SKM-1 treated with dmso at 0.1 percent for 144 hours (cell line): ENCODE data around the gene SLC23A1.
"Not testable (repeated sequence)": the region's sequence is repeated elsewhere in the genome, so short reads cannot be mapped to it uniquely, and the experiment has no call there.

ENCODE experiments used
- DNase-seq: peaks from one replicate; lab custom pipeline; 2025; ENCODE audit not compliant: unreplicated experiment; lab: John Stamatoyannopoulos, UW

The SLC23A1 gene

GRCh38 chr5:139374909-139375308 lies 8.2 kb downstream of the SLC23A1 start:
- DNase-seq: no peak

- DNase-seq: no peak
These were observed 11.3 kb downstream of the SLC23A1 start for GRCh38 chr5:139371482-139372435.

- DNase-seq: no peak
These were observed 13.9 kb downstream of the SLC23A1 start for GRCh38 chr5:139369181-139369580.

GRCh38 chr5:139368613-139369012 lies 14.5 kb downstream of the SLC23A1 start:
- DNase-seq: no peak

- DNase-seq: no peak
These were observed 18.6 kb downstream of the SLC23A1 start for GRCh38 chr5:139364466-139364865.

- no peak for DNase-seq
These were observed 19.2 kb downstream of the SLC23A1 start for GRCh38 chr5:139363937-139364336.

GRCh38 chr5:139361835-139362429 lies 21.2 kb downstream of the SLC23A1 start:
- no peak for DNase-seq

GRCh38 chr5:139360384-139360783 lies 22.7 kb downstream of the SLC23A1 start:
- DNase-seq: no peak

- DNase-seq: no peak
These were observed 25.0 kb downstream of the SLC23A1 start for GRCh38 chr5:139358064-139358463.

GRCh38 chr5:139355900-139356299 lies 27.2 kb downstream of the SLC23A1 start:
- DNase-seq: not testable (repeated sequence)

GRCh38 chr5:139354186-139354585 lies 28.9 kb downstream of the SLC23A1 start:
- DNase-seq: no peak

GRCh38 chr5:139347863-139348262 lies 35.2 kb downstream of the SLC23A1 start:
- DNase-seq: not testable (repeated sequence)

- not testable (repeated sequence) for DNase-seq
These were observed 37.7 kb downstream of the SLC23A1 start for GRCh38 chr5:139345442-139345841.

GRCh38 chr5:139344177-139344576 lies 38.9 kb downstream of the SLC23A1 start:
- no peak for DNase-seq

- no peak for DNase-seq
These were observed 39.6 kb downstream of the SLC23A1 start for GRCh38 chr5:139343476-139343875.

- no peak for DNase-seq
These were observed 40.7 kb downstream of the SLC23A1 start for GRCh38 chr5:139342423-139342723.

- peak; percentile 94 for DNase-seq
These were observed 41.2 kb downstream of the SLC23A1 start, which contains the start of gene PAIP2 for GRCh38 chr5:139341689-139342422. TSS of gene PAIP2 (plus strand) at chr5:139341854. CDS start at chr5:139363785, 21,931 bp downstream.

- no peak for DNase-seq
These were observed 41.9 kb downstream of the SLC23A1 start for GRCh38 chr5:139341187-139341688.

- DNase-seq: no peak
These were observed 43.0 kb downstream of the SLC23A1 start for GRCh38 chr5:139340051-139340450.

- DNase-seq: no peak
These were observed 47.3 kb downstream of the SLC23A1 start for GRCh38 chr5:139335811-139336210.
